Lower lobe of right lung (tissue), 2 donors: ENCODE measurements around the gene CATSPER3. TPM values are rescaled to one million over a fixed set of nuclear protein-coding genes. Genes with fewer than 3 reads are reported as not detected.

Experiments
- ATAC-seq, 2 donors: fragments of 200-7000 bp; cut with Tn5 transposase; one replicate each; pipeline ENCODE4 v1.9.1; 2020 to 2022; ENCODE audit warnings: mild to moderate bottlenecking in 2 of 2, moderate library complexity in 2 of 2
- DNase-seq: peaks from one replicate; pipeline ENCODE4 v3.0.0-alpha.2; 2020
- H3K27ac ChIP-seq: fragments of 200-600 bp; one replicate; pipeline ENCODE4 v1.8.0; 2022
- H3K27me3 ChIP-seq: fragments of 200-600 bp; one replicate; pipeline ENCODE4 v1.8.0; 2022; ENCODE audit warnings: low read depth
- H3K36me3 ChIP-seq: fragments of 200-600 bp; one replicate; pipeline ENCODE4 v1.8.0; 2022; ENCODE audit warnings: mild to moderate bottlenecking
- H3K4me1 ChIP-seq: fragments of 200-600 bp; one replicate; pipeline ENCODE4 v1.8.0; 2022
- H3K4me3 ChIP-seq: fragments of 200-600 bp; one replicate; pipeline ENCODE4 v1.8.0; 2022; ENCODE audit warnings: mild to moderate bottlenecking
- H3K9me3 ChIP-seq: fragments of 200-600 bp; one replicate; pipeline ENCODE4 v1.8.0; 2022
- CTCF ChIP-seq: fragments of 200-600 bp; IDR thresholded peaks from one replicate; pipeline ENCODE4 v1.8.0; 2022; ENCODE audit warnings: antibody characterized with exemption, mild to moderate bottlenecking
- intact Hi-C: fragments of 100-400 bp; cut with DNase I; formaldehyde crosslinking; loops from one replicate; pipeline ENCODE4 v1.11.0; 2022
- total RNA-seq: library from RNA; stranded (reverse); fragmentation: NEBNext Ultra II Directional; extraction: Animal tissue kit (Norgen Biotek cat#: 25700); gene quantifications from one replicate; pipeline ENCODE4 v1.2.1, GENCODE V29; 2021
- donor health status: DM: no; HTN: yes; CAD: no; lungs with severe emphysema.

The CATSPER3 gene
- total RNA-seq, 1 donor from 2014 or later, result 0.68 TPM

- no peaks in the 10 kb centered on the region for H3K9me3 ChIP-seq
- intact Hi-C loops, result no loop called here
- no peak overlapping the region for H3K4me3 ChIP-seq
- H3K36me3 ChIP-seq, result no peaks in the 10 kb centered on the region
- DNase-seq (peak; percentile 7), ATAC-seq (no peak)
- no peak for TF ChIP-seq CTCF
- no peaks in the 10 kb centered on the region for H3K4me1 ChIP-seq
- H3K27ac ChIP-seq, result no peak overlapping the region
- H3K27me3 ChIP-seq, result peaks cover 3% of the 10 kb centered on the region
Measured at GRCh38 chr5:135015942-135016341, 48.2 kb downstream of the CATSPER3 start.

- Histone ChIP-seq H3K4me1 (no peaks in the 10 kb centered on the region), H3K27ac (no peak overlapping the region), H3K9me3 (no peaks in the 10 kb centered on the region), H3K4me3 (no peak overlapping the region), H3K27me3 (peaks cover 3% of the 10 kb centered on the region), H3K36me3 (no peaks in the 10 kb centered on the region)
- DNase-seq (peak; percentile 32), ATAC-seq (no peak)
- TF ChIP-seq CTCF, result no peak
- intact Hi-C loops, result no loop called here
Measured at GRCh38 chr5:135016861-135017290, 49.2 kb downstream of the CATSPER3 start.

GRCh38 chr5:135018457-135018856 is 50.8 kb downstream of the CATSPER3 start:
- no peak for TF ChIP-seq CTCF
- H3K27me3 ChIP-seq, result peaks cover 3% of the 10 kb centered on the region
- no peaks in the 10 kb centered on the region for H3K9me3 ChIP-seq
- ATAC-seq, result no peak
- DNase-seq, result peak; percentile 11
- no peak overlapping the region for H3K4me3 ChIP-seq
- H3K4me1 ChIP-seq, result no peaks in the 10 kb centered on the region
- no peak overlapping the region for H3K27ac ChIP-seq
- intact Hi-C loops, result no loop called here
- no peaks in the 10 kb centered on the region for H3K36me3 ChIP-seq

- Histone ChIP-seq H3K4me1 (no peaks in the 10 kb centered on the region), H3K4me3 (no peak overlapping the region), H3K36me3 (no peaks in the 10 kb centered on the region), H3K9me3 (no peaks in the 10 kb centered on the region), H3K27ac (no peak overlapping the region), H3K27me3 (peaks cover 3% of the 10 kb centered on the region)
- DNase-seq (peak; percentile 32), ATAC-seq (no peak)
- no peak for TF ChIP-seq CTCF
- intact Hi-C loops, result no loop called here
Measured at GRCh38 chr5:135019314-135019713, 51.6 kb downstream of the CATSPER3 start.

- peak; percentile 14 for DNase-seq
- Histone ChIP-seq H3K36me3 (no peaks in the 10 kb centered on the region), H3K27ac (no peak overlapping the region), H3K4me1 (no peaks in the 10 kb centered on the region), H3K9me3 (no peaks in the 10 kb centered on the region), H3K27me3 (peaks cover 4% of the 10 kb centered on the region), H3K4me3 (no peak overlapping the region)
- intact Hi-C loops, result no loop called here
- no peak for TF ChIP-seq CTCF
- ATAC-seq, result no peak
Measured at GRCh38 chr5:135020111-135020895, 52.6 kb downstream of the CATSPER3 start.
